GM21360 (cell line): ENCODE measurements around the gene TMEM185B.
"Not testable (repeated sequence)": the region's sequence is repeated elsewhere in the genome, so short reads cannot be mapped to it uniquely, and the experiment has no call there.

Experiments
- ATAC-seq: cut with Tn5 transposase; IDR thresholded peaks from one replicate; pipeline ENCODE4 v1.9.1; 2021; ENCODE audit warnings: mild to moderate bottlenecking, moderate library complexity; ENCODE audit not compliant: unreplicated experiment

Gene TMEM185B

DNA sequence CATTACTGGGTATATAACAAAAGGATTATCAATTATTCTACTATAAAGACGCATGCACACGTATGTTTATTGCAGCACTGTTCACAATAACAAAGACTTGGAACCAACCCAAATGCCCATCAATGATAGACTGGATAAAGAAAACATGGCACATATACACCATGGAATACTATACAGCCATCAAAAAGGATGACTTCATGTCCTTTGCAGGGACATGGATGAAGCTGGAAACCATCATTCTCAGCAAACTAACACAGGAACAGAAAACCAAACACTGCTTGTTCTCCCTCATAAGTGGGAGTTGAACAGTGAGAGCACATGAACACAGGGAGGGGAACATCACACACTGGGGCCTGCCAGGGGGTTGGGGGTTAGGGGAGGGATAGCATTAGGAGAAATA lies 12.0 kb upstream of the TMEM185B start:
- ATAC-seq: not testable (repeated sequence)

DNA sequence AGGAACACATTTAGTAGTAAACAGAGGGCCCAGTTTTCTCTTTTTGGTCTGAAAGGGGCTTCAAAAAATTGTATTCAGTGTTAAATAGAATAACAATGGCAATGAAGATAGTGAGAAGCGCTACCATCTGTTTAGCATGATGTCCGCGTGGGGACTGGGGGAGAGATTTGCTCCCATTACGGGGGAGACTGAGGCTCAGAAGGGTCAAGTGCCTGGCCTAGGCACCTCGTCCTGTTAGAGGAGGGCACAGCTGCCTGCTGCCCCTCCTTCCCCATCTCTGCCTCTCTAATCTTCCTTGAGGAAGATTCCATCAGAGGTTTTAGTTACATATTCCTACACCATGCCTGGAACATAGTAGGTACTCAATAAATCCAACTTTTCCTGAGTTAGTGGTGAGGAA lies 10.1 kb upstream of the TMEM185B start:
- ATAC-seq: no peak

DNA sequence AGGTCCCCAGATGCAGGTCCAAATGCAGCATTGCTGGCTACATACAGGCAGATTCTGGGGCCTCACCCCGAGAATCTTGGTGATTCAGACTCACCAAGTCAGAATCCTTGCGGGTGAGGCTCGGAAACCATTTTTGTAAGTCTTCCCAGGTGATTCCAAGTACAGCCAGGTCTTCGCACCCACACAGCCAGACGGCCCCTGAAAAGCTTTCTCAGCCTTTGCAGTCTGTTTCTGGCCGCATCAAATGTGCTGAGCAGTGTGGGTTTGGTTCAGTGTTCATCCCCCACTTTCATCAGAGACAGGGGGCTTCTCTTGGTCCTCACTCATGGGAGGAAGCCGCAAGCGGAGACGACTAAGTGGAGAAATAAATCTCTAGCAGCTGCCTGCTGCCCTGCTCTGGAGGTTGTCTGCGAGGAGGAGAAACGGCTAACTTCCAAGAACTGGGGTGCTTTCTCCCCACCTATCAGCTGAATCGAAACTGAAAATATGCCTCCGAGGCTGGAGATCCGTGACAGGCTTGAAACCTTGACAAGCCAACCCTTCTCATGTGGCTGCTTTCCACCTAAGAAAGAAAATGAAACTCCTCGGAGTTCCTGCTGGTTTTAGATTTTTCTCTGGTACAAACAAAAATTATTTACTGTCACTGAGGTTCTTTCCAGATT lies 8.9 kb upstream of the TMEM185B start:
- ATAC-seq: peak; percentile 82

DNA sequence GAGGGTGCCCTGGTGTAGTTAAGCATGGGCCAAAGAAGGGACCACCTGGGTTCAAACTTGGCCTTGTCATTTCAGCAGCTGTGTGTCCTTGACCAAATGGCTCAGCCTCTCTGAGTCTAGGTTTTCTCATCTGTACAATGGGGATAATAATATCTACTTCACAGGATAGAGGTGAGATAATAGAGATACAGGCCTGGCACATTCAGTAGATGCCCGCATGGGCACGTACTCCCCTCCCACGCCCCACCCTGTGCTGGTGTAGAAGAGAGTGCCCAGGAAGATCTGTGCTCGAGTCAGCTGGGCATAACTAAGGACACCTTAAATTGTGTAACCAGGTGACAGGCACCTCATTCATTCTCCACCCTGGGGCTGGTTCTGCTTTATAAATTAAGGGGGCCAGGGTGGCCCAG lies 8.4 kb upstream of the TMEM185B start:
- peak; percentile 8 for ATAC-seq

DNA sequence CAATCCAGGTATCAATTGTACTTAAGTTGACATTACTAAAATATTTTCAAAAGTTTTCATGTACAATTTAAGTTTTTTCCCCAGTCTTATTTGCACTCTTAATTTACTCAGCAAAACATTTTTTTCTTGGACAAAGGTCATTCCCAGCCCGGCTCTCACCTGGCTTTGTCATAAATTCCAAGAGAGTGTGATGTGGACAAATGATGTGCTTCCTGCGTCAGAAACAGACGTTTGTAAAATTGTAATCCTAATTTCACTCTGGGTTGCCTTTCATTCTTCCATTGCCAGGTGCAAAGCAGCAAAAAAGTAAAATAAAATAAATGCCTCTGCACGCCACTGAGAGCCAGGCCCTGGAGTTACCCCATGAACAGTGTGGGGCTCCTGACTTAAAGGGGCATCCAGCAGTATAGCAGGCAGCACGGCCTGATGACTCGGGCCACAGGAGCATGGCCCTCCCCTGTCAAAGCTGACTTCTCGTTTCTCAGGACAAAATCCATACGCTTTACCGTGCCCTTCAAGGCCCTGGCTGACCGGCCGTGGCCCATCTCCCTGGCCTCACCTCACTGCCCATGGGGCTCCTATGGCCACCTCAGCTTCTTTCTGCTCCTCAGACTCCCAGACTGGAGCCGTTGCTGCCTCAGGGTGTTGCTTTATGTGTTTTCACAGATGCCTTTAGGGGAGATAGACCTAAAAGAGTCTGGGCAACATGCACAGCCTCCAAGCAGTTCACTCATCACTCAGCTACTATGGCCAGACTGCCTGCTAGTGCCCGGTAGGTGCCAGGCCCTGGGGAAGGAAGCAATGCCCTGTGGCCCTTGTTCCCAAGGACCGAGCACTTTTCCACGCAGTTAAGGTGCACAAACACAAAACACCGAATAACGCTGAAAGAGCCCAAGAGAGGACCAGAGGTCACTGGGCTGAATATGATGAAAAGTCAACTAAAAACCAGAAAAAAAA lies 7.6 kb upstream of the TMEM185B start:
- ATAC-seq: no peak

DNA sequence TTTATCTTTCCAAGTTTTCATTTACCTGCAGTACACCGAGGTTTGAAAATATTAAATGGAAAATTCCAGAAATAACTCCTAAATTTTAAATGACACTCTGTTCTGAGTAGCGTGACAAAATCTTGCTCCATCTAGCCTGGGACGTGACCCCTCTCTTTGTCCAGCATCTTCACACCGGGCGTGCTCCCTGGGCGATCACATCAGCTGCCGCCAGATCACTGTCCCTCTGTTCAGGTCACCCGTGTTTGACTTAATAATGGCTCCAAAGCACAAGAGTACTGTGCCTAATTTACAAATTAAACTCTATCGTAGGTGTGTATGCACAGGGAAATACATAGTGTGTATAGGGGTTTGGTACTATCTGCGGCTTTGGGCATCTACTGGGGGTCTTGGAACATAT lies 6.1 kb upstream of the TMEM185B start:
- ATAC-seq: no peak

DNA sequence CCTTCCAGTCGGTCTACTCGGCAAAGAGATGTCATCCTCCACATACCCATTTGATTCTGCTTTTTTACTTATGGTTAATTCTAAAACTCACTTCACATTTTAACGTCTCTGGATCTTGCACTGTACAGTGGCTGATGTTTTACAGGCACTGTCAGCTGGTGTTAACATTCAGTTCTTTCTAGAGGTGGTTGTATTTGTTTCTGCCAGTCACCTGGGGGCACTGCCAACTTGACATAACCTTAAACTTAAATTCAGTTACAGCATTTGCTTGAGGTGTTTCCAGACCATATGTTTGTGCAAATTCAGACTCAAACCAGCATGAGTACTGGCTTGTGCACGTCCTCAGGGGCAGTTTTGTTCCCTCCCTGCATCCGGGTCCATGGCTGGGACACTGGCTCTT lies 5.3 kb upstream of the TMEM185B start:
- ATAC-seq: no peak

DNA sequence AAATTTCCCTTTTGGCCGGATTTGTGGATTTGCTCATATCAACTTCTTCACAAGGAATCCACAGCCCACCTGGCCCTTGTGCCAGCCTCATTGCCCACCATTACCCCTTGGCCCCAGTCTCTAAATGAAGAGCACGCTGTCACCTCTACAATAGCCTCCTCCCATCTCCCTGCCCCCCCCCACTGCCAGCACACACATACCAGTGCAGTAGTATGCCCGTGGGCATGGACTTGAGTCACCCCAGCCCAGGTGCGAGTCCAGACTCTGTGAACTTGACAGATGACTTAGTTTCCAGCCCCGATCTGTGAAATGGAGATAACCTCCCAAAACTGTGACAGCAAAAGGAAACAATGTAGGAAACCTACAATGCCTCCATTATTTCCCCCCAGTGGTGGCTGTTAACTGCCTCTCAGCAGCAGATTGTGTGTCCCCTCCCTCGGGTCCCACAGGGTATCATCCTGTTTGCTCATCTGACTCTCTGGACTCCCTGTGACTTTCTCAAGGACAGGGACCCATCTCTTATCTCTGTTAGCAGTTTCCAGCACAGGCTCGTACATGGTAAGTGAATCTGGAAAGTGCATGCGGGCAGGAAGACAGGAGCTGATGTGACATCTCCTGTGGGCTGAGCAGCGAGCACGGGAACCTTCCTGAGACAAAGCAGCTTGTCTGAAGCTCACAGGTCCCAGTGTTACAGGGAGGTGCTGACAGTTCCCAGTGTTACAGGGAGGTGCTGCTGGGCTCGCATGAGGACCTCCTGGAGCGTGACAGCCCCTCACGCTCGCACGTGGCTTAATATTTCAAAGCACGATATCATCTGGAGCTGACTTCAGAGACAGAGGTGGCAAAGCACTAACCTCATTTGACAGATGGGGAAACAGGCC lies 4.2 kb upstream of the TMEM185B start:
- no peak for ATAC-seq

DNA sequence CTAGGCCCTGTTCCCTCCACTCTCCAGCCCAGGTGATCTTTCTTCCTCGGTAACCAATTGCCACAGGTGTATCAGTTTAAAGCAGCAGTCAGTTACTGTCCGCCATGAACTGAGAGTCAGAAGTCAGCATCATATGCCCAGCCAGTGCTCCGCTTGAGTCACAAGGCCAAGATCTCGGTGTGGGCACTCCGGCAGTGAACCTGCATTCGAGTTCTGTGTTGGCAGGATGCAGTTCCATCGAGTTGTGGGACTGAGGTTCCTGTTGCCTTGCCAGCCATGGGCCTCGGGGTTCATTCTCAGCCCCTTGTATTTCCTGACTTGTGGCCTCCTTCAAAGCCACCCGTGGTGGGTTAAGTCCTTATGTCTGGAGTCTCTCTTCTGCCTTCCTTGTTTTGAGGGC lies 3.1 kb upstream of the TMEM185B start:
- ATAC-seq: no peak

DNA sequence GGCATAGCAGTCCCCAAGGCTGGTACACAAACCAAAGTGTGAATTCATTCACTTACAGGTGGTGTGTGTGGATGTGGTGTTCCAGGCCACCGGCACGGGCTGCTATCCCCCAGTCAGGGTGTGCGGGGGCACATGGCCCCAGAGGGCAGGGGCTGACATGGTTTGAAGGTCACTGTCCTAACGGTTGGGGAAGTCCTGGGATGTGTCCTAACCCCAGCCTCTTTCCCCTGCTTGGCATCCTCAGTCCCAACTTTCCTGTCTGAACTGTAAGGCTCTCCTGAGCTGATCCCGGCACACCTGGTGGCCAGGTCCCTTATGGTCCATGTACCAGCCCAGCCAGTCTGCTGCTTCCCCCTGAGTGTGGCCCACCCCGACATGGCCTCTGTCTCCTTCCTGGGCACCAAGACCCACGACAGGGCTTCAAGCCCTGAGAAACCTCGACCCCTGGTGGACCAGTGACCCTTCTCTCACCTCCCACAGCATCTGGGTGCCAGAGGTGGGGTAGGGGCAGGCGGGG lies 2.4 kb upstream of the TMEM185B start:
- ATAC-seq: no peak

DNA sequence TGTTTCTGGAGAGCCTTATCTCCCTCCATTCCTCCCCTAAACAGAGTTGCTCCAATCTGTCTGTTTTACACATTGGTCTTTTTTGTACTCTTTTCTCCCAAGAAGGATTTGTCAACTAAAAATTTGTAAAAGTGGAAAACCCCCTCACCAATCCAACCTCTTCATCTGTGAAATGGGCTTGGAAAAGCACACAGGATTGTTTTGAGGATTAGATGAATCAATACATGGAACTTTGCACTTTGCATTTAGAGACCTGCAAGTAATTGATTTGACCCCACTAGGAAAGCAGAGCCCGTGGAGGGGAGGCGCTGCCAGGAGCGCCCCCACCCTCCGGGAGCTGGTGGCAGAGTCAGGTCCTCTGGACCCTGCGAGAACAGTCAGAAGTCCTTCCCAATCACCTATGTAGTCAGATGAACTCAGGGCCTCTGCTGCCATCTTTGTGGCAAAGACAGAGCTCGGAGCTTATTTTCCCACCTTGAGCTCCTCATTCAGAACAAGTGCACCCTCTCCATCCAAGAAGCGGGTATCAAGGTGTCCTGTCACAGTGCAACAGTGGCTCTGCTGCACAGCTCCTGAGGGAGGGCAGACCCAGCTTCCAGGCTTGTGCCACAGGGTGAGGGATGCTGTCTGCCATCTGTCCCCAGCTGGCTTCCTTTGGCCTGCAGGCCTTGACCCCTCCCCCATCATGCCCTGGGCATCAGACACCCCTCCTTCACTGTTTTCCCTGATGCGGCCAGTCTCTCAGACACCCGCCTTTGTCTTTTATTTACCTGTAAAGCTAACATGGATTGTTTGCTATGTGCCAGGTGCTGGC lies 1.7 kb upstream of the TMEM185B start:
- ATAC-seq: no peak

DNA sequence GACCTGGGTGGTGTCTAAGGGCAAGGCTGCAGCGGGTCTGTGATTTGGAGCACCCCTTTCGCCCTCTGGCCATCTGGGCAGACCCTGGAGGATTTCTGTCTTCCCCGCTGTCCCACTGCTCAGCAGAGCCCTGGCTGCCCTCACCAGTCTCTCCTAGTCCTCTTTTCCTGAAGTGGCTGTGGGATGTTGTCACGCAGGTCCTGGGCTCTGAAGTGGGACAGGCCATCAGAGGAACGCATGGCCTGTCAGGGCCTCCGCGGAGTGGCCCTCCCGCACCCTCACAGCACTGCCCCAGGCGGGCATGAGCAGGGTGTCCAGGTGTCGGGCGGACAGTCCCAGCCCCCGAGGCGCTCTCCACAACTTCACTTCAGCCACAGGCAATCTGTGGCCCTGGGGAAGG lies 1.1 kb upstream of the TMEM185B start:
- ATAC-seq: no peak

DNA sequence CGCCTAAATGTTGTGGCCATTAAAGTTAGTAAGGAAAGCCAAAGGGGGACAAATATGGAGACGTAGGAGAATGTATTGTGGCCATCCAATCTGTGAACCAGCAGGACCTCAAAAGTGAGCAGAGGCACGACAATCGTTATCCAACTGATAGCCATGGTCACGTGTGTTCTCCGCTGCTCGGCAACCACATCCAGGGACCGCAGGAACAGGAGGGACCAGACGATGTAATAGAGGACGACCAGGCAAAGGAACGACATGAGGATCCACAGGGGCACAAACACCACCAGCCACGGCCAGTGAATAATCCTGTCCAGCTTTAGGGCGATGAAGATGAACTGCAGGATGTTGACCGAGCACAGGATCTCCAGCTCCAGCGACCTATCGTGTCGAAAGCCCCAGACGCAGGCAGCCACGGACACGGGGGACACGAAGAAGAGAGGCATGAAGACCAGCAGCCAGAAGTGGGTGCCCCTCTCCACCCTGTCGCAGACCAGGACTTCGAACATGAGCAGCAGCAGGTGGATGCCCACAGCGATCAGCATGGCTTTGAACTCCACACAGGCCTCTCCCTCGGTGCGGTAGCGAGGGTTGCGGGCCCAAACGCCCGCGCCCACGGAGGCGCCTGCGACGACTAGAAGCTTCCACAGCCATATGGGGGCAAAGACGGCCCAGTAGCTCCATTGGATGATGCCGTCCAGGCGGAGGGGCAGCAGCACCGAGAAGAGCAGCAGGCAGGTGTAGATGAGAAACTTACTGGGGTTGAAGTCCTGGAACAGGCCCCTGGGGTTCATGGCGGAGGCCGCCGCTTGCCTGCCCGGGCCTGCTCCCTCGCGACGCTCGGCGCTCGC lies 790 bp downstream of the TMEM185B start:
- ATAC-seq: no peak

DNA sequence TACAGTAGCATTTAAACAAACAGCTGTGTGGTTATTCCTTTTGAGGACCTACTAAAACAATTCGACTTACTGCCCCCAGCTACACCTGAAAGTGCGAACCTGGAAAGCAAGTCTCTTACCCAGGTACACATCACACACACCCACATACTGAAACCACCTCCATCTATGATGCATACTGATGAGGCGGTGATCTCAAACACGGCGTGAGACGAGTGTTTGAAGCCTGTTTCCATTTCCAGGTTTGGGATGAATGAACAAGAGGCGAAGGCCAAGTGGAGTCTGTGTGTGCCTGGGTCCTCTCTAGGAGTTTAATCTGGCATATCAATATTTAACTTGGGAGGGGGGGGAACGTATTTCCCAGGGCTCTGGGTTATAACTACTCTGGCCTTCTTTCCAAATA lies 1.6 kb downstream of the TMEM185B start:
- no peak for ATAC-seq

DNA sequence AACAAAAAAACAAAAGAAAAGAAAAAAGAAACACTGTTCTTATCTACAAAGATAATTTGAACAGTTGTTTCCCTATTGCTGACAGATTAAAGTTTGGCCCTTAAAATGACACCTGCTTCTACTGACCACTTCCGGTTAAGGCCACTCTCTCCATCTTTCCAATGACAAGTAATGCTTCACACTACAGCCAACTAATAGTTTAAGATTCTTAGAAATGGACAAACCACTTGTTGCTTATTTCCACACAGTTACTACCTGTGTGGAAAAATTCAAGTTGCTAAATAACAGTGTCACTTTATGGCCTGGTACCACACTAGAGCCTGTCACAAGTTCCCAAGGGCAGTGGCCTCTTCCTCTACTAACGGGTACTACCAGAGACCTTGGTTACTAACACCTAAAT lies 2.4 kb downstream of the TMEM185B start:
- no peak for ATAC-seq

DNA sequence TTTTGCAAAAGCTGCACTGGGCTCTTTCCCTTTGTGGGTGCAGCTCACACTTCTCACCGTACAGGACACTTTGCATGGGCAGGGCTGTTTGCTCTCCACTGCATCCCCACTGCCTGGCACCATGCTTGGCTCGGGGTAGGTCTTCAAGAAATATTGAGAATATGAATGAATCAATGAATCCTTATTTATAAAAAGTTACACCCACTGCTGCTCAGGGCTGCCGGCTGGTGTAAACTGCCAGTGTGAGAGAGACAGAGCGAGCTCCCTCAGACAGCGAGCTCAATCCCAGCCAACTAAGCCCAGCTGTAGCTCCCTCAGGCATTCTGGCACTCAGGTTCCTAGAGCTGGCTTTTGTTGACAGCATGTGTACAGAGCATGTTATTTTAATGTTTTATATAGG lies 3.4 kb downstream of the TMEM185B start:
- no peak for ATAC-seq

DNA sequence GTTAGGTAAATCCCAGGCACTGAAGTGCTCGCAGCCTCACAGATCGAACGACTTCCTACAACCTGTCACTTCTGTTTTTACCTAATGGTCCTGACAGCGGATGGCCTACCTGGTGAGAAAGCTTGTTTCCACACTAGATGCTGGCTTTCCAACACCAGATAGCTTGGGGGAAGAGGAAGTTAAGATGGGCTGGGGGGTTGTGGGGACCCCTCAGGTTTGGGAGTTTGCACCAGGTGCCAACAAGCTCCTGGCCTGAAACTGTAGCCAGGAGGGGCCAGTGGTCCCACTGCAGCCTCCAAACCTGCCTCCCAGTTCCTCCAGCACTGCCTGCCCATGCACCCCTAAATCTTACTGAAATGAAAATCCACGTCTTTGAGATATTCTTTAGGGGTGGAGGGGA lies 3.9 kb downstream of the TMEM185B start:
- no peak for ATAC-seq

DNA sequence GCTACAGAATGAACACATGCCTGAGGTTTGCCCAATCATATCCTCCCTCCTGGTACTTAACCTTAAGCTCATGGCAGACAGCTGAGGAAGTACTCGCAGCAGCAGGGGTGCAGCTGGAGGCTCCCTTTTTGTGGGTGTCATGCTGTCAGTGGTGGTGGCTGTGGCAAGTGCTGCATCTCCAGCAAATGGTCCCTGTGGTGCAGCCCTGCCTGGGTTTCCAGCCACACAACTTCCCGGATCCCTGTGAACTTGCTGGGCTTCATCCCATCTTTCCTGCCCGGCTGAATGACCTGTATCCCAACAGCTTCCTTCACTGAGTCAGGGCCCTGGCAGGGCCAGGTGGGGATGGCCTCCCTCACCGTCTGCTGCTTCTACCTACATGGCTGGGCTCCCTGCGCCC lies 5.0 kb downstream of the TMEM185B start:
- ATAC-seq: no peak

DNA sequence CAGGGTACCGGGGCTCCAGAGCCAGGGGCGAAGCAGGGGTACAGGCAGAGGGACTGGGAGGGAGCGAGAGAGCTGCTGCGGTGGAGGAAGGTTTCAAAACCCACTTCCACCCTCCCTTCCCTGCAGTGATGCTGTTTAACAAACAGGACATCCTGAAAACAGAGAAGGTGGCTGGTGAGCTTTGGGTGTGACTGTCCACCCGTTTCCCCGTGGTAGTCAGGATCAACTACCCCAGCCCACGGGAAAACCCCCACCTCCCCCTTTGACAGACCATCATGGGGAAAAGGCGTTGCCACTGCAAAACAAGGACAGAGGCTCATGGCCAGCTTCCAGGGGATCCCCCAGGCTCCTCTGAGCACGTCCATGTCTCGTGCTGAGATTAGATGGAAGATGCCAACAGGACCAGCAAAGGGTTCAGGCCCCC lies 12.9 kb downstream of the TMEM185B start:
- no peak for ATAC-seq
